Kidney capillary endothelial cell (primary cell): Measurements from ENCODE around the gene DISP3.

ENCODE experiments used
- DNase-seq: peaks from one replicate; pipeline ENCODE4 v3.0.0-alpha.2; 2018; ENCODE audit warnings: low spot score

DISP3 gene

GRCh38 chr1:11515368-11516300, 36.7 kb downstream of the DISP3 start:
- no peak for DNase-seq

GRCh38 chr1:11516961-11517635, 38.1 kb downstream of the DISP3 start:
- DNase-seq: no peak

GRCh38 chr1:11518016-11518701, 39.2 kb downstream of the DISP3 start:
- no peak for DNase-seq

- no peak for DNase-seq
Measured at GRCh38 chr1:11518791-11519628, 40.1 kb downstream of the DISP3 start.

GRCh38 chr1:11519629-11520031, 40.7 kb downstream of the DISP3 start:
- DNase-seq: no peak

GRCh38 chr1:11520531-11521233, 41.7 kb downstream of the DISP3 start:
- no peak for DNase-seq

GRCh38 chr1:11521582-11522399, 42.8 kb downstream of the DISP3 start:
- no peak for DNase-seq

- DNase-seq: no peak
Measured at GRCh38 chr1:11522400-11523235, 43.7 kb downstream of the DISP3 start.

GRCh38 chr1:11523261-11523660, 44.3 kb downstream of the DISP3 start:
- DNase-seq: no peak

- no peak for DNase-seq
Measured at GRCh38 chr1:11523746-11524464, 45.0 kb downstream of the DISP3 start.

GRCh38 chr1:11524465-11525150, 45.7 kb downstream of the DISP3 start:
- no peak for DNase-seq

- DNase-seq: no peak
Measured at GRCh38 chr1:11525151-11525505, 46.2 kb downstream of the DISP3 start.

GRCh38 chr1:11525516-11525915, 46.6 kb downstream of the DISP3 start:
- DNase-seq: no peak

- no peak for DNase-seq
Measured at GRCh38 chr1:11526071-11526895, 47.3 kb downstream of the DISP3 start.

- no peak for DNase-seq
Measured at GRCh38 chr1:11527541-11528452, 48.8 kb downstream of the DISP3 start.

GRCh38 chr1:11528611-11529261, 49.8 kb downstream of the DISP3 start:
- no peak for DNase-seq
